Stimulated activated CD8-positive, alpha-beta memory T cell treated with anti-CD3 and anti-CD28 coated beads, Interleukin-15, amount 100 ng/mL, for 1 hour (primary cell): Measurements from ENCODE around the gene ZNF639.

Experiments used
- DNase-seq: peaks from one replicate; pipeline ENCODE4 v3.0.0-alpha.2; 2020; ENCODE audit warnings: low read depth

Gene ZNF639

DNA sequence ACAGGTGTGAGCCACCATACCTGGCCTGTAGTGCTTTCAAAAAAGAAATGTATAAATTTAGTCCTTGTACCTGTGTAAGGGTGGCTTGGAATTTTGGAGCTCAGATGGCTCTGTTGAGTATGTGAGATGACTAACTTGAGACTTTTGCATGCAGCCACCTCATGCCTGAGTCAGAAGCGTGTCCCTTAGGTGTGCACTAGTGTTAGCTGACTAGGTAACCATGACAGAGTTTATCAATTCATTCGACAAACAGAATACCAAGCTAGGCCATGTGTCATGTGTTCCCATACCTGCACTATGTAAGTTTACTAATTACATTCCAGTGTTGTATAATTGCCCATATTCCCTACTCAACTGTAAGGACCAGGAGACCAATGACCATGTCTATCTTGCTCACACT lies 4.0 kb upstream of the ZNF639 start:
- DNase-seq, result no peak

DNA sequence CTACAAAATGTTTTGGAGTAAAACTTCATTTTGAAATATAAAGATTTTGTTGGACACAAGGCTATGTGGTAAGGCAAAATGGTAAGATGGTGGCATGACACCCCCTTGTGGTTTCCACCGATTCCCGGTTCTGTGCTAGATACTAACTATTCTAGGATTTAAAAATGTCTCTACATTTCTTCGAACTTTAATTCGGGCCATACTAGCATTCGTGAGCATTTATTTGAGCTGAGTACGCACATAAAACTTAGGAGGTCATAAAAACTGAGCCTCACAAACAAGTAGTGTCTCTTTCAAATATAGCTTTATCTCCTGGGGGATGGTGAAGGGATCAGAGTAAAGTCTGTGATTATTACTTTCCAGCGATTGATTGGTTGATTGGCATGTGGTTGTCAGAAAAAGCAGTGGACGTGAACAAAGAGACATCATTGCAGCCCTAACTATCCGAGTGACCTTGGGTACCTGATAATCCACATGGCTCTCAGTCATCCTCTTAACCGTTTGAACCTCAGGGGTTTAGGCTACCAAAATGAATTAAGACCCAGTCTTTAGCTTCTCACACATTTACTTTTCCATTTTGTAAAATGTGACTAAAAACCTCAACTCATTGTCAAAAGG lies 1.1 kb upstream of the ZNF639 start:
- no peak for DNase-seq

DNA sequence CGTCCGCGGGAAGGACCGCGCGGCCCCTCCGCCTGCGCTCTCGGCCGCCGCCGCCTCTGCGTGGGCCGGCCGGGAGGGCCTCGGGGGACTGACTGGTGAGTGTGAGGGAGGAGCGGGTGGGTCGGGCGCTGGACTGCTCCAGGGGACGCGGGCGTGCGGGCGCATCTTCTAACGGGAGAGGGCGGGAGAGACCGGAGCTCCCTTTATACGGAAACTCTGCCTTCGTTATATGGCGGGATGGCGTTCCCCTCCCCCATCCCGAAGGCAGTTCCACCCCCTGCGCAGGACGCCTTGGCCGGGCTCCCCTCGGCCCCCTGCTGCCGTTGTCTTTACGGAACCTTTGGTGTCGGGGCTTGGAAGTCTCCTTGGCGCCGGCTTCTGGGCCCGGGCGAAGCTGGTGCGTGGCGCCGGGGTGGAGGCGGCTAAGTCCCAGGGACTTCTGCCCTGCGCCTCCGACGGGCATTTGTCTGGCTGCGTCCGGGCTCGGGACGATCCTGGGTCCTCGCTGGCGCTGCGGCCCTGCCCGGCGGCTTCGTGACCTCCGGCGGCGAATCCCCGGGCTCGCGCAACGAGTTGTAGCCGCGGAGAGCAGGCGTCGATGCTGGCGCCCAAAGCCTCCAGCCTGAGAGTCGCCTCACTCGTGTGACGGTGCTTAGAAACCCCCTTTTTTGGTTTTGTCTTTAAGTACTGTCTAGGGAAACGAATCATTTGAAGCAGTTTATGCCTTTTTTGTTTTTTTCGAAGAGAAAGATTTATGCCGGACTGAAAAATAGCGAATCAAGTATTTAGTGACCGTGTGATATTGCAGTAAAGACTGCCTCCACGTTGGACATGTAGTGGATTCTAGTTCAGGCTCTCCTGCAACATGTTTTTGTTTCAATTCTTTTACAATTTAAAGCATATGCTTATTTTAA lies 623 bp downstream of the ZNF639 start:
- DNase-seq, result peak; percentile 27

DNA sequence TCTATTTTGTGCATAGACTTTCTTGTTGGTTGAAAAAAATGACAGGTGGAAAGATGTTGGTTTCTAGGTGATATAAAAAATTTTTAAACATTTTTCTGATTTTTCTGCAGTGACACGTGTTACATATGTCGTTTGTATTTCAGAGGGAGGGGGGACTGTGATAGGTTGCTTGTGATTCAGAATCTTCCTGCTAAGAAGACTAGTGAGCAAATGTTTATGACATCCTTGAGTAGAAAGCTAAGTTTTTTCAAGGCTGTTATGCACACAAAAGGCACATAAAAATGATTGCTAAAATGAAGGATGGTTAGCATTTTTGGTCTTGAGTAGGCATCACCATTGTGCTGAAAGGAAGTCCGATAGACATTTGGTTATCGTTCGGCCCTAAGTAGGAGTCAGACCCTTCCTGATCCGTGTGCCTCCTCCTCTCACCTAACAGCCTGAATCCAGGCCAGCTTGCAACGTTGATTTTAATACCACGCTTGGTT lies 1.5 kb downstream of the ZNF639 start:
- no peak for DNase-seq

DNA sequence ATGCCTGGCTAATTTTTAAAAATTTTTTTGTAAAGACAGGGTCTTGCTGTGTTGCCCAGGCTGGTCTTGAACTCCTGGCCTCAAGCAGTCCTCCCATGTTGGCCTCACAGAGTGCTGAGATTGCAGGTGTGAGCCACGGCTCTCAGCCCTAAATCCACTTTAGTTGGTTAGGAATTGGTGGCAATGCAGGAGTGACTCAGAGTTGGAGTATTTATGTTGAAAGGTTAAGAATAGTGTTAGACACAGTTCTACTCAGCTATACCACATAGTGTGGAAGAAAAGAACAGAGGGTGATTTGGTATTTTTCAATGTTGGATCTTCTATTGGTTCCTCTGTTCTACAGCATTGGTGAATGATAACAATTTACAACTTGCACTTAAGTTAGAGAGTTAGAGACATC lies 7.6 kb downstream of the ZNF639 start:
- DNase-seq, result no peak

DNA sequence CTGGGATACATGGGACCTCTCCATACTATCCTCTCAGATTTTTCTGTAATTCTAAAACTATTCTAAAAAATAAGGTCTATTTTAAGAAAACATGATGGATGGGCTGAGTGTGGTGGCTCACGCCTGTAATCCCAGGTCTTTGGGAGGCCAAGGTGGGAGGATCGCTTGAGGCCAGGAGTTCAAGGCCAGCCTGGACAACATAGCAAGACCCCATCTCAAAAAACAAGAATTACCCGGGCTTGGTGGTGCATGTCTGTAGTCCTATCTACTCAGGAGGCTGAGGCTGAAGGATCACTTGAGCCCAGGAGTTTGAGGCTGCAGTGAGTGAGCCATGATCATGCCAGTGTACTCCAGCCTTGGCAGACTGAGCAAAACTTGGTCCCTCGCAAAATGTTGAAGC lies 9.4 kb downstream of the ZNF639 start:
- DNase-seq, result no peak

DNA sequence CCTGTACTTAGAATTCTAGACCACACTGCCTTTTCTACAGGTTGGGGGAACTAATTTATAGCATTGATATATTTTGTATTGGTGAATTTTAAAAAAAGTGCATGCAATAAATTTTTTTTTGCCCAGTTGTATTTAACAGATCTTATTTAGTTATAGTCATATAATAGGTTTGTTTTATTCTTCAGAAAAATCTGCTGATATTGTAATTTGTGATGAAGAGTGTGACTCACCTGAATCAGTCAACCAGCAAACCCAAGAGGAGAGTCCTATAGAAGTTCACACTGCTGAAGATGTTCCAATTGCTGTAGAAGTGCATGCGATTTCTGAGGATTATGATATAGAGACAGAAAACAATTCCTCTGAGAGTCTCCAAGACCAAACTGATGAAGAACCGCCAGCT lies 10.3 kb downstream of the ZNF639 start:
- DNase-seq, result no peak

DNA sequence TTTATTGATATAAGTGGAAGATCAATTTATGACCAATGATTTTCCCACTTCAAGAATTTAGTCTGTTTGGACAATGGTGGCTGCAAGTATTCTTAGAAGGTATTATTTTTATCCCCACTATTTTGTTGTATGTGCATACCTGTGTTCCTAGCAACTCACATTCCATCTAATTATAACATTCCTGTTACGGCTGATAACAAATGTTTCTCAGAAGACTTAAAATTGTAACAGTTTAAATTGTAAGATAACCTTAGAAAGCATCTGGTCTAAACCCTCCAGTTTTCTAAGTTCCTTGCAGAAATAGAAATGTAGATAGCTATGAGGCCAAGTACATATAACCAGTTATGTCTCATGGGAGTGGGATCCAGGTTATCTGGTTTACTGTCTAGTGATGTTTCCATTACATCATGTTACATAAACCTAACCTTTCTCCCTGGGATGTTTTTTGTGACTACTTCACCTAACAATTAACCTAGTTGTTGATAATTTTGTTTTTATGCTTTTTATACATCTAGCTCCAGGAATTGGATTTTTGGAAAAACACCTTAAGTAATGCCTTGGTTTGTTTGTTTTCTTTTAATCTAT lies 13.6 kb downstream of the ZNF639 start:
- no peak for DNase-seq

DNA sequence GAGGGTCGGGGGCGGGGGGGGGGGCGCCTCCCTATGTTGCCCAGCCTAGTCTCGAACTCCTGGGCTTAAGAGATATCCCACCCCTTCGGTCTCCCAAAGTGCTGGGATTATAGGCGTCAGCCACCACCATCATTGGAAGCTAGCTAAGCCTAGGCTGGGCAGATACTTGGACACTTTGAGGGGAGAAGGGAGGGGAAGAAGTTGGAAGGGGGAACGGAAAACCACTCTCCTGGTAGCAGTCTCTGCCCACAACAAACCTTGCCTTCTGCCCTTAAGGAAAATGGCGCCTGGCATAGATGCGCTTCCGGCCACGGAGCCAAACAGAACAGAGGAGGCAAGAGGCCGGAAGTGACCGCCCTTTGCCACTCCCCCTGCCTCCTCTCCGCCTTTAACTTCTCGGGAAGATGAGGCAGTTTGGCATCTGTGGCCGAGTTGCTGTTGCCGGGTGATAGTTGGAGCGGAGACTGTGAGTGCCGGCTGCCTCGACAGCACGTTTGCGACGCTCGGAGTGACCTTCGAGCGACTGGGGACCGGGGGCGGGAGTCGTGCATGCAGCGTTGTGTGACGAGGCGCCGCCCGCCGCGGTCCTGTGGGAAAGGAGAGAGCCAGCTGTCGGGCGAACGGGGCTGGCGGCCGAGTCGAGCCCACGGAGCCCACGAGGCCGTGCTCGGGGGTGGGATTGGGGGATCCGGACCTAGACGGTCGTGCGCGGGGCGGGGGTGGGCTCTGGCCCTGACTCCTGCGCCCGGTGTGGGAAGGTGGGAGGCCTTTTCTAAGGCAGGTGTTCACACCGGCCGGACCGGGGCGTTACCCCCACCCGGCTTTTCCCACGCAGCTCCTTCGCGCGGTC lies 24.7 kb downstream of the ZNF639 start, which contains the start of gene MFN1:
MFN1 (plus strand) TSS at position 365 of the 850 bp plus-strand sequence. CDS start 1,143 bp downstream, outside the sequence.
- DNase-seq, result peak; percentile 78

DNA sequence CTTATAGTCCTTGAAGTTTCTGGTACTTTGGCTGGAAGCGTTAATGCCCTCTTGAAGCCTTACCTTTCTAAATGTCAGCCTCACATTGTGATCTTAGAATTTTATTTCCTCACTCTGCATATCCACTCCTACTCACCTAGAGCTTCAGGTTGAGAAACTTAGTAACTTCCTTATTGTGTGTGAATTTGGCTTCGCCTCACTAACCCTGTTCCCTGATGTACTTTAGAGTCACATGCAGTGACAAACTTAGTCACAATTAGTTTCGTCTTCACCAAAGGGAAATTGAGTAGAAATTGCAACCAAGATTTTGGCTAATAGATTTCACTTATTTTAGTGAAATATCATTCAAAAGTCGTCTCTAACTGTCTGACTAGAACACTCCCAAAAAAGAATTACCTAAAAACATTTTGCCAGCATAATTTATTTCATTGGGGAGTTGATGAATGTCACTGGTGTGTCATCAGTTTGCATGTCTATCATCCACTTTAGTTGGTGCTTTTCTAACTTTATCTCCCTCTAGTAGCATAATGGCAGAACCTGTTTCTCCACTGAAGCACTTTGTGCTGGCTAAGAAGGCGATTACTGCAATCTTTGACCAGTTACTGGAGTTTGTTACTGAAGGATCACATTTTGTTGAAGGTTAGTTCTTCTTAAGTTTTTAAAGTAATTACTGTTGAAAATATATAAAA lies 25.6 kb downstream of the ZNF639 start:
- DNase-seq, result no peak

DNA sequence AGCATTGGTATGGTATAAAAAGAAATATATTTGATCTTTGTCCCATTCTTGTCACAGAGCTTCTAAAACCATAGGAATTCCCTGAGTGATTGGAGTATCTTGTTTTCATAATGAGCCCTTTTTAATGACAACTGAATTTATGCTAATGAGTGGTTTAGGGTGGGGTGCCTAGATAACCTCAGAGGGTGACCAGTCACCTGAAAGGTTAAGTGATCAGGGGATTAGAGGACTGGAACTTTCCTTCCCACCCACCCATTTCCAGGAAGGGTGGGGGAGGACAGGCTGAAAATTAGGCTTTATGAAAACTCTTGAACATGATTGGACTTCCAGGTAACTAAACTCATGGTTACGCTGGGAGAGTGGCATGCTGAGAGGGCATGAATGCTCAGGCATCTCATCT lies 33.2 kb downstream of the ZNF639 start:
- DNase-seq, result no peak

DNA sequence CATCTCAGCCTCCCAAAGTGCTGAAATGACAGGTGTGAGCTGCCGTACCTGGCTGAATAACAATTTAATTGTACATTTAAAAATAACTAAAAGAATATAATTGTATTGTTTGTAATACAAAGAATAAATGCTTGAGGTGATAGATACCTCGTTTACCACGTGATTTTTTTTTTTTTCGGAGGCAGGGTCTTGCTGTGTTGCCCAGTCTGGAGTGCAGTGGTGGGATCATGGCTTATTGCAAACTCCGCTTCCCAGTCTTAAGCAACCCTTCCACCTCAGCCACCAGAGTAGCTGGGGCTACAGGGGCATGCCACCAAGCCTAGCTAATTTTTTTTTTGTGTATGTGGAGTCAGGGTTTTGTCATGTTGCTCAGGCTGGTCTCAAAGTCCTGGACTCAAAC lies 40.5 kb downstream of the ZNF639 start:
- DNase-seq, result no peak

DNA sequence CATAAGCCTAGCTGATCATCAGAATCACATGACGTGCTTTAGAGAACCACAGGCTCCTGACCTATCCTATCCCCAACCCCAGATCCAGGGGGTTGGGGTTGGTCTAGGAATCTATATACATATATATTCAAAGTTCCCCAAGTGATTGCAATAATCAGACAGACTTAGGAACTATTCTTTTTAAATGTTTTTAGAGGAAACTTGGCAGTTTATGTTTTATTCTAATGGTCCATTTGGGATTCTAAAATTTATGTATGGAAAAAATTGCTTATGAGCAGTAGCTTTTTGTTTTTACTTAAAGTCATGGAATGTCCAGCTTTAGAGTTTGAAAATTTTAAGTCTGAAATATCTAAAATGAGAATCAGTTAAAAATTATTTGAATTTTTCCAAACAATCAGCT lies 46.8 kb downstream of the ZNF639 start:
- DNase-seq, result no peak

DNA sequence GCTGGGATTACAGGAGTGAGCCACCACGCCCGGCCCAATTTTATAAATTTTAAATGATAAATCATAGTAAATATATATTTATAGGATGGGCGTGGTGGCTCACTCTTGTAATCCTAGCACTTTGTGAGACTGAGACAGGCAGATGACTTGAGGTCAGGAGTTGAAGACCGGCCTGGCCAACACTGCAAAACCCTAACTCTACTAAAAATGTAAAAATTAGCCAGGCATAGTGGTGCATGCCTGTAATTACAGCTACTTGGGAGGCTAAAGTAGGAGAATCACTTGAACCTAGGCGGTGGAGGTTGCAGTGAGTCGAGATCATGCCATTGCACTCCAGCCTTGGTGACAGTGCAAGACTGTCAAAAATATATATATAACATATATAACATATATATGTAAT lies 51.1 kb downstream of the ZNF639 start:
- no peak for DNase-seq

DNA sequence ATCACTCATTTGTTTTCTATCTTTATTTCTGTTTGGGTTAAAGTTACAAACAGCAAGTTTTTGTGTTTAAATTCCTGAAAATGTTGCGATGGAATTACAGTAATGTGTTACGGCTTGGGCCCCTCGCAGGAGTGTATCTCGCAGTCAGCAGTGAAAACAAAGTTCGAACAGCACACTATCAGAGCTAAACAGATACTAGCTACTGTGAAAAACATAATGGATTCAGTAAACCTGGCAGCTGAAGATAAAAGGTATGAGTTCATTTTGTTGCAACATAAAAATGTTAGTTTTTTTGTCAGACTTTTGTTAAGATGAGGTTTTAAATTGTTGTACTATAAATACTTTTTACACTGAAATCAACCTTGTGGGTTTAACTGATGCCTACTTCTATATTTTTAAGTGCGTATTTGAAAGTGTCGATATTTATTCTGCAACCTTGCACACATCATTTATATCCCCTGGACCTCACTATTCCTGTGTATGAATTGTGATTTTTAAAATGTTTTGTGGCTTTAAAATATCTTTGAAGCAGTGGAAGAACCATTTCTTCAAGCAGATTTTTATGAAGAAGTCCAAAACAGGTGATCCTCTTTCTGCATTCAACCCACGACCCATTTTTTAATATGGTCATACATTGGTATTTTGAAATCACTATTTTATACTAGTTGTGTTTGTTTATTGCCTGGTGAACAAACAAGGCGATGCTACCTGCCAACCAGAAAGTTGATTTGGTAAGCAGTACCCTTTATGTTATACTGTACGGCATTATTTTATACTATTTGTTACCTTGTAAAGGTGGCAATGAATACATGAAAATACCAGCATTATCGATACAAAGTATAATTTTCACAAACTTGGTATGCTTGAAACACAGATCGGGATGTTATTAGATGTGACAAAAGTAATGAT lies 52.5 kb downstream of the ZNF639 start:
- DNase-seq, result no peak

DNA sequence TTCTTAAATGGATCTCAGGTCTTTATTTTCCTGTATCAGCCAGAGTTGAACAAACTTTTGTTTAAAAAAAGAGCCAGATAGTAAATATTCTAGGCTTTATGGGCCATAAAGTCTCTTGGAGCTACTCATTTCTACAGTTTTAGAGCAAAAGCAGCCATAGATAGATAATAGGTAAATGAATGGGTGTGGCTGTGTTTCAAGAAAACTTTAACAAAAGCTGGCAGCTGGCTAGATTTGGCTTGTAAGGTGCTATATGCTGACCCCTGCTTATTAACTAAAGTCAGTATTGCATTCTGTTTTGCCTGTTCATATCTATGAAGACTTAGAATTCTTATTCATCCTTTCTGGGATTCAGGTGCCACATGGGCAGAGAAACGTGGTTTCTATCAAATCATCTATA lies 53.6 kb downstream of the ZNF639 start:
- no peak for DNase-seq
